Activated B cell treated with CpG ODN at 0.5 μM for 24 hours (primary cell): ENCODE measurements around the gene LPP. TPM values are rescaled to one million over a fixed set of nuclear protein-coding genes. Genes with fewer than 3 reads are reported as not detected.

Source experiments
- ATAC-seq: fragments of 200-7000 bp; cut with Tn5 transposase; one replicate; pipeline ENCODE4 v1.10.0; 2021; ENCODE audit warnings: low read depth, mild to moderate bottlenecking, moderate library complexity
- CTCF ChIA-PET: fragments of 350-600 bp; sonication (Branson Sonifier 250); formaldehyde crosslinking; loops from one replicate; lab custom pipeline; 2021; ENCODE audit warnings: antibody characterized with exemption; lab: Charles Lee
- POLR2A ChIA-PET: fragments of 350-600 bp; sonication (Branson Sonifier 250); formaldehyde crosslinking; loops from one replicate; lab custom pipeline; 2021; ENCODE audit warnings: antibody characterized with exemption; lab: Charles Lee
- DNase-seq: peaks from one replicate; pipeline ENCODE4 v3.0.0; 2022
- H3K27ac Mint-ChIP-seq: one replicate; pipeline ENCODE4 v1.8.0; 2020; ENCODE audit warnings: mixed read lengths
- H3K27me3 Mint-ChIP-seq: one replicate; pipeline ENCODE4 v1.8.0; 2021; ENCODE audit warnings: mixed read lengths
- H3K36me3 Mint-ChIP-seq: one replicate; pipeline ENCODE4 v1.8.0; 2021; ENCODE audit warnings: low read depth, mixed read lengths
- H3K4me1 Mint-ChIP-seq: one replicate; pipeline ENCODE4 v1.8.0; 2021; ENCODE audit warnings: mixed read lengths
- H3K4me3 Mint-ChIP-seq: one replicate; pipeline ENCODE4 v1.8.0; 2020; ENCODE audit warnings: mild to moderate bottlenecking, mixed read lengths
- H3K9me3 Mint-ChIP-seq: one replicate; pipeline ENCODE4 v1.8.0; 2020; ENCODE audit warnings: mixed read lengths
- intact Hi-C: fragments of 100-400 bp; cut with micrococcal nuclease; formaldehyde crosslinking; loops from one replicate; pipeline ENCODE4 v1.15.1; 2024
- total RNA-seq: library from RNA; stranded (reverse); gene quantifications from 2 replicates; pipeline ENCODE4 v1.2.3, GENCODE V29; 2022
- TF ChIP-seq, protein P1 (sequence below): fragments of 200-600 bp; IDR thresholded peaks from one replicate; pipeline ENCODE4 v1.8.0; 2022; ENCODE audit warnings: antibody characterized with exemption, mild to moderate bottlenecking

LPP gene
- total RNA-seq, 1 donor from 2014 or later, result 60.1 TPM

DNA sequence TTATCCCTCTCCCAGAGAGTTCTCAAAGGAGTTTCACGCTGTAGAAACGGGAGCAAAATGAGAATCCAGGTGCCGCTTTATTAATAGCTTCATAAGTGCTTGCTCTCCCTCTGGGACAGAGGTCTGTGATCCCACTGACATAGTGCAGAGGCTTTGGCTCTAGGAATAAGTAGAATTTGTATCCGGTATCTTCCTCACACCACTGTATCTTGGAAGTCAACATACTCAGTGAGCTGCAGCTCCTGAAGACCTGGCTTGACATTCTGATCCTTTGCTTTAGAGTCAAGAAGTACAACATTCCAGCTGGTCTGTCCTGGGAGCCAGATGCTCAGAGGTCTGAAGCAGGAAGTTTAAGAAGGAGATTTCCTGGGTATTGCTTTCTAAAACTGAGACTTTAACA is 323.0 kb downstream of the LPP start:
- ATAC-seq (no peak), DNase-seq (no peak)
- no peaks in the 10 kb centered on the region for H3K27me3 Mint-ChIP-seq
- TF ChIP-seq, protein P1, sequence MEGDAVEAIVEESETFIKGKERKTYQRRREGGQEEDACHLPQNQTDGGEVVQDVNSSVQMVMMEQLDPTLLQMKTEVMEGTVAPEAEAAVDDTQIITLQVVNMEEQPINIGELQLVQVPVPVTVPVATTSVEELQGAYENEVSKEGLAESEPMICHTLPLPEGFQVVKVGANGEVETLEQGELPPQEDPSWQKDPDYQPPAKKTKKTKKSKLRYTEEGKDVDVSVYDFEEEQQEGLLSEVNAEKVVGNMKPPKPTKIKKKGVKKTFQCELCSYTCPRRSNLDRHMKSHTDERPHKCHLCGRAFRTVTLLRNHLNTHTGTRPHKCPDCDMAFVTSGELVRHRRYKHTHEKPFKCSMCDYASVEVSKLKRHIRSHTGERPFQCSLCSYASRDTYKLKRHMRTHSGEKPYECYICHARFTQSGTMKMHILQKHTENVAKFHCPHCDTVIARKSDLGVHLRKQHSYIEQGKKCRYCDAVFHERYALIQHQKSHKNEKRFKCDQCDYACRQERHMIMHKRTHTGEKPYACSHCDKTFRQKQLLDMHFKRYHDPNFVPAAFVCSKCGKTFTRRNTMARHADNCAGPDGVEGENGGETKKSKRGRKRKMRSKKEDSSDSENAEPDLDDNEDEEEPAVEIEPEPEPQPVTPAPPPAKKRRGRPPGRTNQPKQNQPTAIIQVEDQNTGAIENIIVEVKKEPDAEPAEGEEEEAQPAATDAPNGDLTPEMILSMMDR, result no peak
- ChIA-PET POLR2A (no interaction called here), CTCF (no interaction called here)
- H3K36me3 Mint-ChIP-seq, result peaks cover 5% of the 10 kb centered on the region
- no peak overlapping the region for H3K4me3 Mint-ChIP-seq
- peaks cover 35% of the 10 kb centered on the region for H3K4me1 Mint-ChIP-seq
- peaks cover 3% of the 10 kb centered on the region for H3K9me3 Mint-ChIP-seq
- no peak overlapping the region for H3K27ac Mint-ChIP-seq
- intact Hi-C loops, result no loop called here

DNA sequence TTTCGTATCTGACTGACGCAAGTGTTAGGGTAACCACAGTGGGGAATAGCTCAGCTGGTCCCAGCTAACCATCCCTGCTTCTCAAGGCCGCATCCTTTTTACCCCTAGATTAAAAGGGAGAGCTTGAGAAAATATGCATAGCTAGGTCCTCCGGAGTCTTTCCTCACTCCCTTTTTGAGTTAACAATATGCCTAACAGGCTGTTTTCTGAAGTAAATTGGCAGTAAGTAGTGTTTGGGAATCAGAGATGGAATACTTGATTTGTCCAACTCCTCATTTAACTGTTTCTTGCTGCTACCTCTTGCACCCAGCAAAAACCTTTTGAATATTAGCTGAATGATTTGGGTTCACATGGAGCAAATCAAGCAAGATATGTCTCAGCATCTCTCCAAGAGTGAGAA is 326.1 kb downstream of the LPP start:
- TF ChIP-seq, protein P1, result no peak
- no peak overlapping the region for H3K4me3 Mint-ChIP-seq
- POLR2A ChIA-PET, result interaction anchor here (1.1 kb wide), 1 partner anchor 59 kb away, joined by 3 read pairs; no protein-coding TSS in a partner anchor

DNA sequence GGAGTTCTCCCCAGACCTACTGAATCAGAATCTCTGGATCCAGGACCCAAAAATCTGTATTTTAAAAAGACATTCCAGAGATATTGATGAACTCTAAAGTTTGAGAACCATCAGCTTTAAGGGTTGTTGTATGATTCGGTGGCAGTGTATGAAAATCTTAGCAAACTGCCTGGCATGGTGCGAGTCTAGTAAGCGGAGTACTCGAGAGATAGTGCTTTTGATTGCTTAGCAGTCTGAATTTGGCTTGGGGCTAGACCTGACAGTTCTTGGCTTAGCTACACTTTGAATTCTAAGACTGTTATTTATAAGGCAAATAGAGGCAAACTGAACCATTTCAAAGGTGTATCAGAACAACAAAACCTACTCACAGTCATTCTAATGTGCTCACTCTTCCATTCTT is 329.0 kb downstream of the LPP start:
- Mint-ChIP-seq H3K4me3 (no peak overlapping the region), H3K27me3 (no peaks in the 10 kb centered on the region), H3K4me1 (peaks cover 10% of the 10 kb centered on the region), H3K9me3 (peaks cover 10% of the 10 kb centered on the region), H3K36me3 (peaks cover 36% of the 10 kb centered on the region), H3K27ac (no peak overlapping the region)
- ChIA-PET CTCF (interaction anchor here (0.7 kb wide), 1 partner anchor 745 kb away, joined by 3 read pairs; no protein-coding TSS in a partner anchor), POLR2A (no interaction called here)
- intact Hi-C loops, result no loop called here
- TF ChIP-seq, protein P1, result no peak
- ATAC-seq (no peak), DNase-seq (no peak)

More for the DNA sequence above, 326.1 kb downstream of the LPP start:
- ATAC-seq, result no peak
- DNase-seq, result no peak
- CTCF ChIA-PET, result no interaction called here
- Mint-ChIP-seq H3K27me3 (no peaks in the 10 kb centered on the region), H3K27ac (no peak overlapping the region), H3K9me3 (peaks cover 7% of the 10 kb centered on the region), H3K36me3 (peaks cover 20% of the 10 kb centered on the region), H3K4me1 (peaks cover 17% of the 10 kb centered on the region)
- intact Hi-C loops, result no loop called here

DNA sequence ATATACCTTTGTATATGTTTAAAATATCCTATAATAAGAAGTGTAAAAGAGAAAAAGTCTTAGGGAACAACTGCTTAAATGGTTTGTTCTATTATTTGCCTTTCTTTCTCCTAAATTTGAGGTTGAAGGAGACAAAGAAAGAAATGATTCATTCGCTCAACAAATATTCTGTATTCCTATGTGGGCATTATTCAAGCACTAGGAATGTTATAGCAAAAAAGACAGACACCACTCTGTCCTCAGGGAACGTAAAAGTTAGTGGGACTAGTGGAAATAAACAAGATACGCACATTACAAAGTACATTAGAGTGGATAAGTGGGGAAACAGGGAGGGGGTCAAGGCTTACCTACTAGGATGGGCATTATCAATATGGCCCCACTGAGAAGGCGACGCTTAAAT is 332.2 kb downstream of the LPP start:
- H3K9me3 Mint-ChIP-seq, result peaks cover 10% of the 10 kb centered on the region
- ChIA-PET CTCF (no interaction called here), POLR2A (no interaction called here)
- no peaks in the 10 kb centered on the region for H3K27me3 Mint-ChIP-seq
- no peak for ATAC-seq
- peaks cover 43% of the 10 kb centered on the region for H3K36me3 Mint-ChIP-seq
- H3K27ac Mint-ChIP-seq, result no peak overlapping the region
- no peak for DNase-seq
- H3K4me1 Mint-ChIP-seq, result peaks cover 26% of the 10 kb centered on the region
- TF ChIP-seq, protein P1, result no peak
- intact Hi-C loops, result loop anchor here (2.0 to 5.0 kb wide), 3 partner anchors 23 to 744 kb away; no protein-coding TSS in a partner anchor
- no peak overlapping the region for H3K4me3 Mint-ChIP-seq

DNA sequence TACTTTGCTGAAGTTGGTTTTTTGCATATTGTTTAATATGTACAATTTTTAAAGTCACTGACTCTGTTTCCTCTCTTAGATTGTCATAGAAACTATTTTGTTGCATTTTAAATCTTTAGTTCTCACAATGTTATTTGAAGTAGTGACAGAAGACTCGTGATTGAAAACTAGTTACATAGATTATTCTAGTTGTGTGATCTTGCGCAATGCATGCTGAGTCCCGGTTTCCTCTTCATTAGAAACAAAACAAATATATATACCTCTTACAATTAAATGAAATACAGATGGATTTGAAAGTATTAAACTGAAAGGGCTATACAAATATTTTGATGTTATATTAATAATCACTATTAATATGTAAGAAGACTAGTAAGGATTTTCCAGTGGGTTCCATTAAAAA is 333.0 kb downstream of the LPP start:
- peaks cover 6% of the 10 kb centered on the region for H3K9me3 Mint-ChIP-seq
- TF ChIP-seq, protein P1, result no peak
- no peak for ATAC-seq
- CTCF ChIA-PET, result no interaction called here
- peaks cover 41% of the 10 kb centered on the region for H3K36me3 Mint-ChIP-seq
- POLR2A ChIA-PET, result no interaction called here
- no peak overlapping the region for H3K4me3 Mint-ChIP-seq
- H3K27ac Mint-ChIP-seq, result no peak overlapping the region
- no peak for DNase-seq
- no peaks in the 10 kb centered on the region for H3K27me3 Mint-ChIP-seq
- intact Hi-C loops, result loop anchor here (2.0 to 5.0 kb wide), 3 partner anchors 24 to 745 kb away; no protein-coding TSS in a partner anchor
- H3K4me1 Mint-ChIP-seq, result peaks cover 33% of the 10 kb centered on the region
